ENCODE measurements around the gene SYT1.

Gene SYT1

GRCh38 chr12:79384551-79384950 lies 520.0 kb downstream of the SYT1 start:
- DNase-seq (ENCODE audit: extremely low spot score): no peak
- POLR2A ChIA-PET: no interaction called here
- no peak for TF ChIP-seq CTCF (IDR thresholded peaks at IDR 0.05; ENCODE audit: control extremely low read depth, extremely low read depth, low read depth, missing control alignments)
- CTCF ChIA-PET: no interaction called here

- CTCF ChIA-PET: interaction anchor here (1.1 kb wide), 1 partner anchor 103 kb away, joined by 3 read pairs; no protein-coding TSS in a partner anchor
- DNase-seq (ENCODE audit: extremely low spot score): no peak
- TF ChIP-seq CTCF (IDR thresholded peaks at IDR 0.05; ENCODE audit: control extremely low read depth, extremely low read depth, low read depth, missing control alignments): no peak
- POLR2A ChIA-PET: no interaction called here
Observed at GRCh38 chr12:79388011-79388410, 523.4 kb downstream of the SYT1 start.

GRCh38 chr12:79393842-79394241 lies 529.3 kb downstream of the SYT1 start:
- ChIA-PET CTCF (no interaction called here), POLR2A (no interaction called here)
- no peak for DNase-seq (ENCODE audit: extremely low spot score)
- no peak for TF ChIP-seq CTCF (IDR thresholded peaks at IDR 0.05; ENCODE audit: control extremely low read depth, extremely low read depth, low read depth, missing control alignments)

GRCh38 chr12:79397609-79398008 lies 533.0 kb downstream of the SYT1 start:
- POLR2A ChIA-PET: no interaction called here
- no peak for DNase-seq (ENCODE audit: extremely low spot score)
- TF ChIP-seq CTCF (IDR thresholded peaks at IDR 0.05; ENCODE audit: control extremely low read depth, extremely low read depth, low read depth, missing control alignments): no peak
- CTCF ChIA-PET: interaction anchor here (1.2 to 1.6 kb wide), 2 partner anchors 9 to 18 kb away, joined by 3 to 4 read pairs; no protein-coding TSS in a partner anchor

GRCh38 chr12:79400481-79400880 lies 535.9 kb downstream of the SYT1 start:
- no peak for TF ChIP-seq CTCF (IDR thresholded peaks at IDR 0.05; ENCODE audit: control extremely low read depth, extremely low read depth, low read depth, missing control alignments)
- POLR2A ChIA-PET: no interaction called here
- DNase-seq (ENCODE audit: extremely low spot score): no peak
- CTCF ChIA-PET: no interaction called here

GRCh38 chr12:79402606-79403005 lies 538.0 kb downstream of the SYT1 start:
- DNase-seq (ENCODE audit: extremely low spot score): no peak
- POLR2A ChIA-PET: no interaction called here
- TF ChIP-seq CTCF (IDR thresholded peaks at IDR 0.05; ENCODE audit: control extremely low read depth, extremely low read depth, low read depth, missing control alignments): no peak
- CTCF ChIA-PET: interaction anchor here (1.2 kb wide), 1 partner anchor 10 kb away, joined by 3 read pairs; no protein-coding TSS in a partner anchor

GRCh38 chr12:79406993-79407392 lies 542.4 kb downstream of the SYT1 start:
- ChIA-PET CTCF (interaction anchor here (0.8 to 2.5 kb wide), 2 partner anchors 10 to 863 kb away, joined by 3 to 7 read pairs; no protein-coding TSS in a partner anchor), POLR2A (no interaction called here)
- no peak for DNase-seq (ENCODE audit: extremely low spot score)
- no peak for TF ChIP-seq CTCF (IDR thresholded peaks at IDR 0.05; ENCODE audit: control extremely low read depth, extremely low read depth, low read depth, missing control alignments)
